NB4 (cell line): ENCODE data around the gene SENP1.

Experiments
- DNase-seq: peaks from one replicate; pipeline ENCODE4 v3.0.0; 2010; ENCODE audit warnings: low read depth
- H3K4me3 ChIP-seq: one replicate; pipeline ENCODE4 v1.5.1; 2011; ENCODE audit warnings: mild to moderate bottlenecking, low read depth, low read length, moderate library complexity
- CTCF ChIP-seq: IDR thresholded peaks from one replicate; pipeline ENCODE4 v1.5.1; 2012; ENCODE audit warnings: low read depth, low read length
- MAX ChIP-seq: IDR thresholded peaks from 2 replicates; pipeline ENCODE4 v1.6.1; 2011; ENCODE audit warnings: low read depth, low read length
- MYC ChIP-seq: IDR thresholded peaks from 2 replicates; pipeline ENCODE4 v1.6.1; 2011; ENCODE audit warnings: low read depth, low read length
- POLR2A ChIP-seq: IDR thresholded peaks from 2 replicates; pipeline ENCODE4 v1.6.1; 2011; ENCODE audit warnings: mild to moderate bottlenecking; ENCODE audit not compliant: insufficient read length; ENCODE audit errors: extremely low read depth

SENP1 gene

GRCh38 chr12:48023386-48023785, 82.5 kb downstream of the SENP1 start:
- no peak overlapping the region for H3K4me3 ChIP-seq
- DNase-seq = no peak
- TF ChIP-seq MYC (no peak), MAX (no peak), POLR2A (no peak), CTCF (no peak)

GRCh38 chr12:48022676-48023385, 83.0 kb downstream of the SENP1 start:
- H3K4me3 ChIP-seq = no peak overlapping the region
- DNase-seq = no peak
- TF ChIP-seq MAX = no peak
- no peak for TF ChIP-seq CTCF
- TF ChIP-seq MYC = no peak
- no peak for TF ChIP-seq POLR2A

- no peak for DNase-seq
- no peak overlapping the region for H3K4me3 ChIP-seq
- no peak for TF ChIP-seq CTCF
- no peak for TF ChIP-seq MYC
- no peak for TF ChIP-seq MAX
- no peak for TF ChIP-seq POLR2A
Measured at GRCh38 chr12:48022180-48022521, 83.7 kb downstream of the SENP1 start.

- DNase-seq = no peak
- no peak overlapping the region for H3K4me3 ChIP-seq
- no peak for TF ChIP-seq POLR2A
- no peak for TF ChIP-seq MYC
- TF ChIP-seq CTCF = no peak
- no peak for TF ChIP-seq MAX
Measured at GRCh38 chr12:48021485-48022179, 84.2 kb downstream of the SENP1 start.

GRCh38 chr12:48019639-48020265, 86.1 kb downstream of the SENP1 start:
- TF ChIP-seq POLR2A (no peak), MYC (no peak), CTCF (no peak), MAX (no peak)
- no peak for DNase-seq
- no peak overlapping the region for H3K4me3 ChIP-seq
